Activated naive CD4-positive, alpha-beta T cell treated with anti-CD3 and anti-CD28 coated beads, Interleukin-2, amount 50 U/mL, for 16 hours (primary cell): ENCODE data around the gene LDAH.

Experiments used
- DNase-seq: peaks from one replicate; pipeline ENCODE4 v3.0.0-alpha.2; 2020

Gene LDAH

DNA sequence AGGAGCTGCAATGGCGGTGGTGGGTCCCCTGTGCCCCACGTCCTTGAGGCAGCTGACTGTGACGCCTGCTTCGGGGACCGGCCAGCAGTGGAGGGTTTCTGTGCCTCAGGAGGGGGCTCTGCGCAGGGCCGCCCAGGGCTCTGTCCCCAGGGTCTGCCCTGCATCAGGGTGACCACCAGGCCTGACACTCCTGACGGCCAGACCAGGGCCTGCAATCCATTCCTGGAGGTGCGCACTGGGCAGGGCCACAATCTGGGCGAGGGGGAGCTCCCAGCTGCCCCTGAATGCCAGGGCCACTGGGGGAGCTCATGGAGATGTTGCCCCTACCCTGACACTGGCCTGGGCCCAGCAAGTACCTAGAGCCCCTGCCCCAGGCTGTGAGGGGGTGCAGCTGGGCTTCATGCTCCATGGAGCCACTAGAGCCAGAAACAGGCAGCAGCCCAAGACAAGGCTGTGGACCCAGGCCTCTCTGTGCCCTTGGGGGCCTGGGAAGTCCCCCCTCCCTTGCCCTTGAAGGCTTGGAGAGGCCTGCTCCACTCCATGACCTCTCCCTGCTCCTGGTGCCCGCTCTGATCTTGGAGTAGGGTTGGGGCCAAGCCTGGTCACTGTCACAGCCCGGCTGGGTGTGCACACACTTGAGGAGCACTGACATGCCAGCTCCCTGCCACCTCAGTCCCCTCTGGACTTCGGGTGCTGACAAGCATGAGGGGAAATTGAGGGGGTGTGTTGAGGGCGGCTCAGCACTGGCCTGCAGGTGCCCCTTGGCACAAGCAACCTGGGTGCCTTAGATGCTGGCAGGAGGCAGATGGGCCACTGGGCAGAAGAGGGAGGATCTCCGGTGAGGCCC, 55.9 kb downstream of the LDAH start:
- DNase-seq: no peak

DNA sequence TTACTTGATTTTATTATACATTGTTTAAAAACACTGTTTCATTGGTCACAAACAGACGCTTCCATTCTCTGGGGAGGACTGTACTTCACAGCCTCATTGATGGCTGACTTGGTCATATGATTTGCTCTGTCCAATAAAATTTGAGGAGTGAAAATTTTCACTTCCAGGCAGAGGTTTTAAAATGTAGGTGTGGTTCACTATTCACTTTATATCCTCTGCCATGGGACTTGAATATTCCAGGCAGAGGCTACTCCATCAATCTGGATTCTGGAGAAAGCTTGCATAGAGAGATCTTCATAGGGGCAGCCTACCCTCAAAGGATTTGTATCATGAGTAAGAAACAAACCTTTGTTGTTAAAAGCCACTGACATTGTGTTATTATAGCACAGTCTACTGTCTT, 56.7 kb downstream of the LDAH start:
- no peak for DNase-seq

DNA sequence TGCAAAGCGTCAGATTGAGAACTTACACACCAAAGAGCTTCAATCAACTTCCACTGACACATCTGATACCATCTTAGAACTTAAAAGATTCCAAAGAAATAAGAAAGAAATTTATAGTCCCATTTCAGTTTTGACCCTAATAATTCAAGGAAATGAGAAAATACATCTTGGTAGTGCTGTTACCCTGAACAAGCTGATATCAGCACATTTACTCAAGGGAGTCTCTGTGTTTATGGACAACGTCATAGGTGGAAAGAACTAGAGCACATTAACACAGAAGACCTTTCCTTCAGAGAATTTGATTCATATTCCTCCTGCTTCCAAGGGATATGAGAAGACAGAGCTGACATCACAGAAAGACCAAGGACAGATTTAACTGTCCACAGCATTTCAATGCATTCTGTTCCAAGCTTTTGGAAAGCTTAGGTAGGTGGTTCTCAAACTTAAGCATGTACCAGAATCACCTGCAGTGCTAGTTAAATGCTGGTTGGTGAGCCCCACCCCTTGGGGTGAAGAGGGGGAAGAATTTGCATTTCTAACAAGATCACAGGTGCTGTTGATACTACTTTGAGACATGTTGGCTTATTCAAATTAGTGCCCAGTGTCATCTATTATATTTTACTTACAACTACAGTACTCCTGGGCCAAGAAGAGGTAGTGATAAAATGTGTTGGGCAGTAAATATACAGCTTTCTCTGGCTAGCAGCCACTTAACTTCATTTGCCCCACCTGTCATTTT, 59.8 kb downstream of the LDAH start:
- DNase-seq: no peak

DNA sequence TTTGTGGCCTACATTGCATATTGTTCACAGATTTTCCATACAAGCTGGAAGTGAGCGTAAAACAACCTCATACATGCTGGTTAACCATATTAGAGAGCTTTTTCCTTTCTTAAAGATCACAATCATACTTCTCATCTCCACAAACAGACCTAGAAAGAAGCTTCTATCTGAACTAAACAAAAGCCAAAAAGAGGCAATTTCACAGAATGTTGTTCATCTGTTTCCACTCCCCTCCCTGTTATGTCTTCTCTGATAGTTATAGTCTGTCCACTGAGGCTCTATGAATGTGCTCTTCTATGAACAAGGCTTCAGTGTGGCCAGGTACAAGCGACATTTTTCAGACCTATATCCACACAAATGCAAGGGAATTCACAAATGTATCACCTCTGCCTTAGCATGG, 63.4 kb downstream of the LDAH start:
- DNase-seq: no peak

DNA sequence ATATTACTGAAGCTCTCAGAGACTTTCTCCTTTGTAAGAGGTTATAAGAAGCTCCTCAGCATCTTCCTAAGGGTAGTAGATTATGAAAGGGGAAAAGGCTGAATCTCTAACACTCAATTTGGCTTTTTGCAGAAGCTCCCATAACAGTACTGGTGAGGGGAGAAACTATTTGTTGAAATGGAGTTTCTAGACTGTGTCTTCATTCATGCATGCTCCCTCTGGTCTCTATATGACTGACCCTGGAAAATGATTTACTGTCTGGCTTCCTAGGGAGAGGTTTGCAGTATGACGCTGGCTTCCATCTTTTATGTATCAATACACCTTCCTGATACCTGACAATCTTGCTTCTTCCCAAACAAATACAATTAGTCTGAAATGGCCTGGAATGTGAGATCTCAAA, 63.9 kb downstream of the LDAH start:
- no peak for DNase-seq

DNA sequence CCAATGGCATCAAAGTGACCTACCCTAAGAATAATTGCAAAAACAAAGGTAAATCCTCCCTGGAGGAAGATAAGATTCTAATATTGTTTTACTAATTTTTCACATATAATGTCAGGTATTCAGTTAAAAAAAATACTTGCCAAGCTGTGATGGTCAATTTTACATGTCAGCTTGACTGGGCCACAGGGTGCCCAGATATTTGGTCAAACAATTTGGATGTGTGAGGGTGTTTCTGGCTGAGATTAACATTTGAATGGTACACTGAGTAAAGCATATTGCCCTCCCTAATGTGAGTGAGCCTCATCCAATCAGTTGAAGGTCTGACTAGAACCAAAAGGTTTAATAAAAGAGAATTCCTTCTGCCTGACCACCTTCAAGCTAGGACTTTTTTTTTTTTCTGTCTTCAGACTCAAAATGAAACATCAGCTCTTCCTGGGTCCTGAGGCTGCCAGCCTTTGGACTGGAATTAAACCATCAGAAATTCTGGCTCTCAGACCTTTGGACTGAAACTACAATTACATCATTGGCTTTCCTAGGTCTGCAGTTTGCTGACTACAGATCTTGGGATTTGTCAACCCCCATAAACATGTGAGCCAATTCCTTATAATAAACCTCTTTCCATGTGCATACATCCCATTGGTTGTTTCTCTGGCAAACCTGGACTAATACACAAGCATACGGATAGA, 65.4 kb downstream of the LDAH start:
- DNase-seq: no peak

DNA sequence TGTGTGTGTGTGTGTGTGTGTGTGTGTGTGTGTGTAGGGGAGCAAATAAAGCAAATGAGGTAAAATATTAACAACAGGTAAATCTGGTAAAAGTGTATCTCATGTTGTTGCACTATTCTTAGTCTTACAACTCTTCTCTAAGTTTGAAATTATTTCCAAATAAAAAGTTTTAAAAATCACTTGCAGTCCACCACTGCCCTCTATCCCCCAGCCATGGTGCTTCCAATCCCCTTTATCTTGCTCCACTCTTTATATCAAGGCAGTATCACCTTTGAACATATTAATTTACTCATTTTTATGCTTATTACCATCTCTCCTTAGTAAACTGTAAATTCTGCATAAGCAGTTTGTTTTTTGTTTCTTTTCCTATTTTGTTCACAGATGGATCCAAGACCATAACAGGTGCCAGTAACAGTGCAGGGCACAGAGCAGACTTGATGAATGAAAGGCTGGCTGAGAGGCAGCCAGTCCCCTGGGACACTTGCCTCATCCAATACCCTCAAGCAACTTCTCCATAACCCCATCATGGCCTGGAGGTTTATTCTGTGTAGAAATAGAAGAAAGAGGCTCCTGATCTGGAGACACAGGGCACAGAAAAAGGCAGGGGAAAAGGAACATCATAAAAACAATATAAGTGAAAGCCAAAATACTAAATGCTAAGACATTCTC, 67.6 kb downstream of the LDAH start:
- DNase-seq: no peak

DNA sequence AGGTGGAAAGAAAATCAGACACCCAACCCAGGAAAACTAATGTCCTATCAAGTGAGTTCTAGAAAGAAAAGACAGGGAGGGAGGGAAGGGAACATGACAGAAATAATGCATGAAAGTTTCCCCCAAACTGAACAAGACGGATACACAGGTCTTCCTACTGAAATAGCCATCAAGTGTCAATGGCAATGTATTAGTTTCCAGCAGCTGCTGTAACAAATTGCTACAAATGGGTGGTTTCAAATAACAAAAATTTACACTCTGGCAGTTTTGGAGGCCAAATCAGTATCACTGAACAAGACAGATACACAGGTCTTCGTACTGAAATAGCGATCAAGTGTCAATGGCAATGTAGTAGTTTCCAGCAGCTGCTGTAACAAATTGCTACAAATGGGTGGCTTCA, 70.6 kb downstream of the LDAH start:
- no peak for DNase-seq

DNA sequence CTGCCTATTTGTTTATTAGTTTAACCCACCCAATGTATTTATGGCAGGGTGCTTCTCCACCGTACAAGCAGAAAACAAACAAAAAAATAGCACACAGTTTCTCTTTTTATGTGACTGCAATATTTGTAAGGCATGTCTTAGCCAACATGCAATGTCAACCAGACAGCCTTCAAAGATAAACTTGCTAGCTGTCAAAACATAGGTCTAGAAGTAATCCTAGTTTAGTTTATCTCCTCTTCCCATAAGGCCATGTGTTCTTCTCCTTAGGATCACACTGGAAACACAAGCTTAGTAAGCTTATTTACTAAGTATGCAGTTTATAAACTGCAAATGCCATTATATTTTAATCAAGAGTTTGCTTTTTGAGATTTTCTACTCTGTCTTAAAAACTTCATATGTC, 75.6 kb downstream of the LDAH start:
- DNase-seq: no peak

DNA sequence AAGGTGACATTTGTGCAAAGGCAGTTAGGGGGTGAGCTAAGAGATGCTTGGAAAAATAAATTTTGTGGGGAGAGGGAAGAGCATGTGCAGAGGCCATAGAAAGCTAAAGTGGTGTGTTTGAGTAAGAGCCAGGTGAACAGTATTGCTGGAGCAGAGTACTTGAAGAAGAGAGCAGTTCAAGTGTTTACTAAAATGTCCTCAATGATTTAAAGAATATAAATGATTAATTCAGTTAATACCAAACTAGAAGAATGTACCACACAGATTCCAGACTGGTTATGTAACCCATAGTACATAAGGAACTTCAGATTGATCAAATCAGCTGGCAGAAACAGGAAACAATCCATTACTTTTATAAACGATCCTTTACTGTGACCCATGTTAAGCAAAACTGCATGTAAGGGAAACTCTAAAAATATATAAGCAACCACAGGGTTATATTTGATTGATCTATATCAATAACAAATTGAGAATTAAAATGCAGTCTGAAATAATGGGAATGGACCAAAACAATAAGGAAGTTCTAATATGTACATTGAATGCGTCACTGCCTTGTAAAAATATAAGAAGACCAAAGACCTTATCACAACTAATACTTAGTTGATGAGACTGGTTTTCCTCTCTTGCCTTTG, 76.9 kb downstream of the LDAH start:
- DNase-seq: no peak

DNA sequence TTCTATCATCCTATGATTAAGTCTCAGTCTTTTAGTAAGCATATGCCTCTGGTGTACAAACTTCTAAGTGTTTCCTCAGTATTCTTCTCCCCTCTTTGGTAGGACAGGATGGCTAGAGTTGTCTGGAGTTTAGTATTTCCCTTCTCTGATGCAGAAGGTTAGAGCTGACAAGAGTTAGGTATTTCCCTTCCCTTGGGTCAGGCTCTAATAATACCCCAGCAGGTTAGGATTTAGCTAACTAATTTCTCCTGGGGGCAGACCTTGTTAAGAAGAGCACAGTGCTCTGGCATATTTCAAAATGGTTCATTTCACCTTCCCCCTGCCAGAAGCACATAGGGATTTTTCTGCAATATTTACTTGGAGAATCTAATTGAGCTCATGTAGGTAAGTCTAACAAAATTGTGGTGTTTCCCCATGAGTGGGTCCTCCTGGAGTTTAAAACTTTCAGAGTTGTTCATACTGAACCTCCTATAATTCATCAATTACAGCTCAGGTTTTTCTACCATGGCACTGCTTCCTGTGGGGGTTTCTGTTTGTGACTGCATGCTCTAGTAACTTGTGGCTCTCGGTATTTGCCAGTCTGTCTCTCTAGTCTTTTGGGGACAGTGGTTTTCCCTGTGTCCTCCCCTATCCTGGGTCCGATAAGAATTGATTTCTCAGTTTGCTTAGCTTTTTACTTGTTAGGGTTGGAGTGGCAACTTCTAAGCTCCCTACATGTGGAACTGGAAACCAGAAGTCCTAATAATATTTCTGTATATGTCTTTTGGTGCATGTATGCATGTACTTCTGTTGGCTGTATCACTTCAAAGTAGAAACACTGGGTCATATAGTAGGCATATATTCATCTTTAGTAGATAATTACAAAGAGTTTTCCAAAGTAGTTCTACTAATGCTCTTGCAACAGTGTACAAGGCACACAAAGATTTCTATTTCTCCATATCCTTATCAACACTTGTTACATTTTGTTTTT, 78.2 kb downstream of the LDAH start:
- DNase-seq: no peak

DNA sequence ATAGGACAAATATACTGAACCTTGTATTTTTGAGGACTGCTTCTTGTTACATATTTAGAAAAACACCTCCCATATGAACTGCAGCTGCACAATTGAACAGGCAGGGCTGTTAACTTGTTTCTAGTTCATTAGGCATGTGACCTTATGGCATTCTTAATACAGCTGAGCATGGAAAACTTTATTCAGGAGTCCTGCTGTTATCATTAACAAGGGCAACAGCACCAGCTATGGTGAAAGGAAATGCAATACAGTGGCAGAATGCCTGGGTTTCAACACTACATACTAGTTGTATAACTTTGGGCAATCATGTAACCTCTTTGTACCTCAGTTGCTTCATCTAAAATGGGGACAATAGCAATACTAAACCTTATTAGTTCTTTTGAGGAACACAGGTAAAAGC, 84.1 kb downstream of the LDAH start:
- no peak for DNase-seq

DNA sequence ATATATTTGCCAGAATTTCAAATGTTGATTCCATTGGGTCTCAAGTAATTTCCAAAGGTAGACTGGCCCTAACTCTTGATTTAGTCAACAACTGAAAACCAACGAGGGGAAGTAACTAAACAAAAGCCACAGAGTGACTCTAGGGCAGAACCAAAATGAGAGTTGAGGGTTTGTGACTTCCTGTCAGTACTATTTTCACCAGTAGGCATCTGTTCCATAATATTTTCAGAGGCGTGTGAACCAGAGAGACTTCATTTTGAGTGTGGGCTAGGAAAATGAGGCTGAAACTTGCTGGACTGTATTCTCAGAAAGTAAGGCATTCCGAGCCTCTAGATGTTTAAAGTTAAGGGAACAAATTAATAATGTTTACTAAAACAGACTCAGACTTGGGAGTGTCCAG, 85.4 kb downstream of the LDAH start:
- no peak for DNase-seq

DNA sequence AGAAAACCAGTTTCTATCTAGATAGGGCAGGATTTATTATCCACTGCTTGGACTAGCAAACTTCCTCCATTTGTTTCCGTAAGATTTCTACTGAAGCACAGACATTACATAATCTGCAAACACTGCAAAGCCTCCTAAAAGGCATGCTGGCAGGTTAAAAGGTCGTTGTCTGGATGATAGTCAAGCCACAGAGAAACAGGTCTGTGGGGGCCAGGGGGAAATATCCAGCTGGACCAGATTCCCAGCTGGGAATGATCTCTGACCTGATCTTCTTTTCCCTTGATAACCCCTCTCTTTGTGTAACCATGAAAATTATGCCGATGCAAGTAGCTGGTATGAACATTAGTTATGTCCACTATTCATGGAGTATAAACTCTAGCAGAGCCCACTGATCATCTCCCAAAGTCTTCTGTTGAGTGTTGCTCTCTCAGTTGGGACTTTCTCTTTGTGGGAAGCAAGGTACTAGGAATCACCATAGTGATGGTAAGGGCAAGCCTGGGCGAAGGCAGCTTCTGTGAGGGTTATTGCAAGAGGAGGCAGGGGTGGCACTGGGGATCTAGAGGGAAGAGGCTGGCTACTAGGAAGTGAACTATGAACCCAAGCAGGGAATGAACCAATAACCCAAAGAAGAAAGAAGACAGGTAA, 94.7 kb downstream of the LDAH start:
- no peak for DNase-seq

DNA sequence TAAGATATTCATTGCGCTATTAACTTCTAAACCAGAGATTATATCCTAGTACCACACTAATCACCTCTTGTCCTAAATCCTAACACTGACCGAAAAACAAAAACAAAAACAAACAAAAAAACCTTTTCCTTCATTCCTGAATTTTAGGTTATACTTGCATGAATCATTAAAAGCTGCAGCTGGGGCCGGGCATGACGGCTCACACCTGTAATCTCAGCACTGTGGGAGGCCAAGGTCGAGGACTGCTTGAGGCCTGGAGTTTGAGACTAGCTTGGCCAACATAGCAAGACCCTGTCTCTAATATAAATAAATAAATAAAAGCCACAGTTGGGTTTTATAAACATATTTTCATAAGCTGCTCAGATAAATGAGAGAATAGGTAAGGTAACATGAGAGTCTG, 96.0 kb downstream of the LDAH start:
- no peak for DNase-seq

DNA sequence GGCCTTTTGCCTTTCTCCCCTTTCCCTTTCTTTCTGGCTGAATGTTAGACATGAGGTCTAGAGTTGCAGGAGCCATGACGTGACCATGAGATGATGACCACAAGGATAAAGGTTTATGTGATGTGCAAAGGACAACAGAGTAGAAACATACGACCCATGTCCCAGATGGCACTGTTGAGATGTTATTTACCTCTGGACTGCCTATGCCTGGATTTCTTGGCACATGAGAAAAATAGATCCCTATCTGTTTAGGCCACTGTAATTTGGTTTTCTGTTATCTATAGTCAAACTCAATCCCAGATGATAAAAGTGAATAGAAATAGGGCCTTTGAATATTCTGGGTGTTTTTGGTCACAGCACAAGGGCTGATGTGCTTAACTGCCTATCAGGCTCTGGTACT, 97.1 kb downstream of the LDAH start:
- DNase-seq: no peak

DNA sequence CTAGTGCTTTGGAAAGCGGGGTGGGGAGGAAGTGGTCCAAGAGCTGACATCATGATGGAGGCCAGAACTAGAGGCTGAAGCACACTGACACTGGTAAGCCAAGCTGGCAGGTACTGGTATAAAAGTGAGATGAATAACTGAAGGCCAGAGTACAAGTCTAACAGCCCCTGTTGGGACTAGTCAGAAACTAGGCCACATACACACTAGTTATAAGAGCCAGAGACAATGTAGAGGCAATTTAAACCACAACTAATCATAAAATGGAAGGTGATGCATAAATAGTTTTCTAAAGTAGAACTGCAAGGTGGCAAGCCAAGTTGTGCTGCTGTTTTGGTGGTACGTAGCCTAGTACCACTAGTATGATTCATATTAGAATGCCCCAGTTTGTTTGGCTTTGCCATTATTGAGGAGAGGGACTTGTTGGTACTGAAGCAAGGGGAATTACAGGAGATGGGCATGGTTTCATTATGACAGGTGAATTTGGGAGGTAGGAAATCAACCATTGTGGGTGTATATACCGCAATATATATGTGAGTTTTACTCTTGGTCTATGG, 98.3 kb downstream of the LDAH start:
- no peak for DNase-seq

DNA sequence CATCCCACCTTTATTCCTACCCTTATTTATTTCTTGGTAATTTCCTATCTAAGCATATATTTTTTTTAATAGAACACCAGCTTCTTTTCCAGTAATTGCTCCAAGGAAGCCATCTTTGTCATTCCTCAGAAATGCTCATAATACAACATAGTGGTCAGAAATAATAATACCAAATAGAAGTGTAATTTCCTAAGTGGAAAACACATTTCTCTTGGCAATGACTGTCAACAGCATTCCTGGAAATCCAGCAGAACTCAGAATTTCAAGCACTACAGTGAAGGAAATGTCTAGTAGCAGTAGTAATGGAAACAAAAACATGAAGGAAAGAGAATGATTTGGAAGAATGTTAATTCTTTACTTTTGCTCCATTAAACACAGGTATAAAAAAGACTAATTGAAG, 99.4 kb downstream of the LDAH start:
- DNase-seq: no peak

DNA sequence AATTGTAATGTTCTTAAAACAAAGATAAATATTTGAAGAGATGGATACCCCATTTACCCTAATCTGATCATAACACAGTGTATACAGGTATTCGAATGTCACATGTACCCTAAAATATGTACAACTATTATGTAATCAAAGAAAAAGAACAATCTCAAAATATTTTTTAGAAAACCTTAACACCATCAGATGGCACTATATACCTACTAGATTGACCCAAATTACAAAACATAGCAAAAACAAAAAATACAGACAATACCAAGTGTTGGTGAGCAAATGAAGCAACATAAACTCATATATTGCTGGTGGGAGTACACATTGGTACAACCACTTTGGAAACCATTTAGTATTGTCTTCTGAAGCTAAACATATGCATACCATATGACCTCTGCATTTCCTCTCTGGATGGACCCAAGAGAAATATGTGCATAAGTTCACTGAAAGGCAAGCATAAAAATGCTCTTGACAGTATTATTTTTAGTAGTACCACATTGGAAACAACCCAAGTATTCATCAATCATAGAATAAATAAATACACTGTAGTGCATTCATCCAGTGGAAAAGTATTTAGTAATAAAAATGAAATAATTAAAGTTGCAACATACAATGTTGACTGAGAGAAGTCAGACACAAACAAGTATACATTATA, 100.2 kb downstream of the LDAH start:
- DNase-seq: no peak

DNA sequence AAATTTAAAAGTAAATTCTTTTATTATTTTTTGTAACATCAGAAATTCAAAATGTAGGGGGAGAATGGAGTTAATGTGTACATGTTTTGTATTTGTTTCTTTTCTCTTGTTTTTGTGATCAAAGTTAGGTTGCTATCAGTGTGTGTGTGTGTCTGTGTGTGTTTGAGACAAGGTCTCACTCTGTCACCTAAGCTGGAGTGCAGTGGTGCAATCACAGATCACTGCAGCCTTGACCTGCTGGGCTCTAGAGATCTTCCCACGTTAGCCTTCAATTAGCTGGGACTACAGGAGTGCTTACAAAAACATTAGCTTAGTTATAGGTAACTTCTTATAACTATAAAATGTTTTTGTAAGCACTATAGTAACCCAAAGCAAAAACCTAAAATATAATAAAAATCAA, 105.3 kb downstream of the LDAH start:
- no peak for DNase-seq
